ENCODE measurements around the gene NKPD1. TPM values are rescaled to one million over a fixed set of nuclear protein-coding genes. Genes with fewer than 3 reads are reported as not detected.

NKPD1 gene
- total RNA-seq, 1 experiment from 2014 or later: 2.4 TPM

- no TSS peak for BruUV-seq (replicated peaks)
- H3K4me1 Mint-ChIP-seq (ENCODE audit: low read depth, unreplicated experiment): peaks cover 11% of the 10 kb centered on the region
- H3K9me3 Mint-ChIP-seq (ENCODE audit: unreplicated experiment): no peaks in the 10 kb centered on the region
- H3K27me3 Mint-ChIP-seq (ENCODE audit: insufficient read depth, unreplicated experiment): no peaks in the 10 kb centered on the region
- Histone ChIP-seq H3K27me3 (replicated peaks; ENCODE audit: control insufficient read depth, insufficient read depth, low read length) (no peaks in the 10 kb centered on the region), H3K4me1 (no peaks in the 10 kb centered on the region), H3K9me3 (no peaks in the 10 kb centered on the region), H3K4me3 (ENCODE audit: low read depth, low read length) (peak overlapping the region; percentile 77), H3K36me3 (ENCODE audit: control insufficient read depth, insufficient read depth, low read length) (no peaks in the 10 kb centered on the region)
- H3K36me3 Mint-ChIP-seq (ENCODE audit: insufficient read depth, unreplicated experiment): peaks cover 28% of the 10 kb centered on the region
- peak overlapping the region; percentile 88 for H3K27ac Mint-ChIP-seq (ENCODE audit: unreplicated experiment)
- CTCF ChIA-PET: interaction anchor here (0.6 to 2.2 kb wide), 13 partner anchors 14 to 370 kb away, joined by 3 to 17 read pairs (median 5); partner anchors contain the start of gene NKPD1
- peak overlapping the region; percentile 85 for H3K4me3 Mint-ChIP-seq (ENCODE audit: unreplicated experiment)
- intact Hi-C loops (cut with micrococcal nuclease; ENCODE audit: unreplicated experiment): loop anchor here (2.0 to 5.0 kb wide), 3 partner anchors 18 to 228 kb away; partner anchors contain the start of genes NKPD1, POLR1G and PPP1R13L
- POLR2A ChIA-PET: interaction anchor here (0.7 to 2.1 kb wide), 6 partner anchors 19 to 225 kb away, joined by 3 to 19 read pairs (median 6); partner anchors contain the start of genes NKPD1 and PPP1R37
- peak in 1 of 2 experiments; percentile 57 for DNase-seq
- TF ChIP-seq, protein P1, sequence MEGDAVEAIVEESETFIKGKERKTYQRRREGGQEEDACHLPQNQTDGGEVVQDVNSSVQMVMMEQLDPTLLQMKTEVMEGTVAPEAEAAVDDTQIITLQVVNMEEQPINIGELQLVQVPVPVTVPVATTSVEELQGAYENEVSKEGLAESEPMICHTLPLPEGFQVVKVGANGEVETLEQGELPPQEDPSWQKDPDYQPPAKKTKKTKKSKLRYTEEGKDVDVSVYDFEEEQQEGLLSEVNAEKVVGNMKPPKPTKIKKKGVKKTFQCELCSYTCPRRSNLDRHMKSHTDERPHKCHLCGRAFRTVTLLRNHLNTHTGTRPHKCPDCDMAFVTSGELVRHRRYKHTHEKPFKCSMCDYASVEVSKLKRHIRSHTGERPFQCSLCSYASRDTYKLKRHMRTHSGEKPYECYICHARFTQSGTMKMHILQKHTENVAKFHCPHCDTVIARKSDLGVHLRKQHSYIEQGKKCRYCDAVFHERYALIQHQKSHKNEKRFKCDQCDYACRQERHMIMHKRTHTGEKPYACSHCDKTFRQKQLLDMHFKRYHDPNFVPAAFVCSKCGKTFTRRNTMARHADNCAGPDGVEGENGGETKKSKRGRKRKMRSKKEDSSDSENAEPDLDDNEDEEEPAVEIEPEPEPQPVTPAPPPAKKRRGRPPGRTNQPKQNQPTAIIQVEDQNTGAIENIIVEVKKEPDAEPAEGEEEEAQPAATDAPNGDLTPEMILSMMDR (IDR thresholded peaks at IDR 0.05; ENCODE audit: insufficient read depth in 1 of 2, low read depth in 1 of 2, low read length in 1 of 2, severe bottlenecking in 1 of 2, unreplicated experiment in 1 of 2): no peak
These were observed 18.5 kb upstream of the NKPD1 start for GRCh38 chr19:45179072-45179891.

DNA sequence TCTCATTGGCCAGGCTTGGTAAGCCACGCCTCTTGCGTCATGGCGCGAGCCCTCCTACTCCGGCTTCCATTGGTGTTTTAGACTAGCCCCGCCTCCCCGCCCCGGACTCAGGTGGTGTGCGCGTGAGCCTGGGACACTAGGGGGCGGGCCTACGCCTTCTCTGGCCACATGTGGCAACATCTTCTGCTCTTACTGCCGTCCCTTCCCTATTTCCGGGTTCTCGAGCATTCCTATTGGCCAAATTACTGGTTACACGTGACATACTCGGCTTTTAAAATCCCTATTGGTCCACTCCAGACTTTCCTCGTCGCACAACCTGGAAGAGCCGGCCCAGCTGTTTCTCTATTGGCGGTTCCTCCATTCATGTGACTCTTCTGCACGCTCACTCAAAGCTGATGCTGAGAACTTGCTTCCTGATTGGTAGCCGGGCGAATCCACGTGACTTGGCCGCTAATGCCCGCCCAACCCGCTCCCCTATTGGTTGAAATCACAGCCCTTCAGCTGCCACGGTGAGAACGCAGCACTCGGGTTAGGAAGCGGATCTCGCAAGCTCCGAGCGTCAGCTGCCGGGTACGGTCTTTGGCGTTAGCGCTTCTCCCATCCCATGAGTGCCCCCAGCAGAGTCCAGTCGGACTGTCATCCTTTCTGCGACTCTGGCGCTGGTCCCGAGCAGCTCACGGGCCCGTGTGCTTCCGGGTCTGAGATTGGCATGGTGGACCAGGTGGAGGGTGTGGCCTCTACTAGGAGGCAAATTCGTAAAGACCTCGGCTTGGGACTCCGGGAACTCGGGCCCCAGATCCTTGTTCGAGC, 17.7 kb upstream of the NKPD1 start, which contains the start of gene BLOC1S3:
TSS of gene BLOC1S3 (plus strand) at position 523 of the 810 bp plus-strand sequence. CDS start 513 bp downstream, outside the sequence.
- intact Hi-C loops (cut with micrococcal nuclease; ENCODE audit: unreplicated experiment): loop anchor here (1.0 to 5.0 kb wide), 5 partner anchors 18 to 229 kb away; partner anchors contain the start of genes NKPD1, POLR1G and PPP1R13L
- Histone ChIP-seq H3K27me3 (replicated peaks; ENCODE audit: control insufficient read depth, insufficient read depth, low read length) (no peaks in the 10 kb centered on the region), H3K36me3 (ENCODE audit: control insufficient read depth, insufficient read depth, low read length) (no peaks in the 10 kb centered on the region), H3K4me3 (ENCODE audit: low read depth, low read length) (peak within 1 kb of the TSS; percentile 77), H3K4me1 (no peaks in the 10 kb centered on the region), H3K9me3 (no peaks in the 10 kb centered on the region)
- ChIA-PET CTCF (interaction anchor here (0.6 to 2.2 kb wide), 22 partner anchors 8 to 371 kb away, joined by 3 to 17 read pairs (median 3); partner anchors contain the start of gene NKPD1), POLR2A (interaction anchor here (0.5 to 2.1 kb wide), 9 partner anchors 11 to 514 kb away, joined by 3 to 19 read pairs (median 4); partner anchors contain the start of genes NKPD1, PPP1R37, QPCTL and SNRPD2)
- DNase-seq: peak; percentile 100
- peaks cover 28% of the 10 kb centered on the region for H3K36me3 Mint-ChIP-seq (ENCODE audit: insufficient read depth, unreplicated experiment)
- no TSS peak for BruUV-seq (replicated peaks)
- H3K27me3 Mint-ChIP-seq (ENCODE audit: insufficient read depth, unreplicated experiment): no peaks in the 10 kb centered on the region
- H3K27ac Mint-ChIP-seq (ENCODE audit: unreplicated experiment): peak within 1 kb of the TSS; percentile 88
- peaks cover 11% of the 10 kb centered on the region for H3K4me1 Mint-ChIP-seq (ENCODE audit: low read depth, unreplicated experiment)
- peak within 1 kb of the TSS; percentile 85 for H3K4me3 Mint-ChIP-seq (ENCODE audit: unreplicated experiment)
- TF ChIP-seq, protein P1 (IDR thresholded peaks at IDR 0.05; ENCODE audit: insufficient read depth in 1 of 2, low read depth in 1 of 2, low read length in 1 of 2, severe bottlenecking in 1 of 2, unreplicated experiment in 1 of 2): peak; percentile 45 to 56
- H3K9me3 Mint-ChIP-seq (ENCODE audit: unreplicated experiment): no peaks in the 10 kb centered on the region

All from Caco-2 (cell line).